Measurements from ENCODE around the gene CAMTA1.

CAMTA1 gene

DNA sequence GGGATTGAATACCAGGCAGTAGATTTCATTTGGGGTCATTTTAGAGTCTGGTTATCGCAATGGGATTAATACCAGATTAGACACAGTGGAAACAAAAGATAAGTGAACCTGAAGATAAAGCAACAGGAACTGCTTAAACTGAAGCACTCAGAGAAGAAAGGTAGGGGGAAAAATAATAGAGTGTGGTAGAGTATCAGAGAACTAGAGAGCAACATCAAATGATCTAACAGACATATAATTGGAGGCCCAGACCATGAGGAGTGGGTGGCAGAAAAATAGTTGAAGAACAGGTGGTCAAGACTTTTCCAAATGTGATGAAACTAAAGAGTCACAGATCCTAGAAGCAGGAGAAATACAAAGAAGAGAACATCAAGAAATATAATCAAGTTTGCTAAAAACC lies 484.3 kb downstream of the CAMTA1 start:
- DNase-seq = no peak

GRCh38 chr1:7274256-7274655 lies 489.0 kb downstream of the CAMTA1 start:
- no peak for DNase-seq

DNA sequence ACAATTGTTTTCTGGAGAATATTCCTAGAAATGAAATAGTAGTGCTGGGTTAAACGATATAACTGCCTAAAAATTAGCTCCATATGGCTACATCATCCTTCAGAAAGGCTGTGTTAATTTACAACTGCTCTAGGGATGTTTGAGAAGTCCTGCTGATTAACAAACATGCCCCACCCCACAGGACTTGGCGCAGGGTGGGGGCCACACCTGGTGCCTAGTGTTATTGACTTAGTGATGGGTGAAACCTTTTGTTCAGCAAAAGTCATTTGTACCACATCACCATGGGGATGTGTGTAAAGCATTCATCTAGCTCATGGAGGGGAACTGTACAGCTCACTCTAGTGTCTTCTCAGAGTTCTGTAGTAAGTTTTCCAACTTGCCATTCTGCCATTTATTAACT lies 492.8 kb downstream of the CAMTA1 start:
- peak; percentile 99 for DNase-seq

GRCh38 chr1:7278827-7279765 lies 493.8 kb downstream of the CAMTA1 start:
- DNase-seq = no peak

DNA sequence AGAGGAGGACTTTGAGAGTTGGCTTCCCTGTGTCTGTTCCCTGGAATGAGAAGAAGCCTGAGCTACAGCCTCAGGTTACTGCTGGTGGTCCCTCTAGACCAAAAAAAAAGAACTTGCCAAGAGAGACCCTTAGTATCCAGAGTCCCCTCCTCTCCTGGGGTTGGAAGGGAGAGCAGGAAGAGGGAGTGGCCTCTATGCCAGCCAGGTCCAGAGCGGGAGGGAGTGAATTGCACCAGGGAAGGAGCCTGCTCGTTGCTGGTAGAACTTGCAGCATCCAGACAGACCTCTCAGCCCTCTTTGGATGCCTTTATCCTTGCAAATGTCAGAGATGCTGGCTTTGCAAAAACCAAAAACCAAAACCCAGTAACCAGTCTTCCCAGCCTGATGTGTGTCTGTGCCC lies 494.5 kb downstream of the CAMTA1 start:
- DNase-seq = no peak

GRCh38 chr1:7280347-7280960 lies 495.2 kb downstream of the CAMTA1 start:
- no peak for DNase-seq

GRCh38 chr1:7281821-7282220 lies 496.6 kb downstream of the CAMTA1 start:
- DNase-seq = no peak

DNA sequence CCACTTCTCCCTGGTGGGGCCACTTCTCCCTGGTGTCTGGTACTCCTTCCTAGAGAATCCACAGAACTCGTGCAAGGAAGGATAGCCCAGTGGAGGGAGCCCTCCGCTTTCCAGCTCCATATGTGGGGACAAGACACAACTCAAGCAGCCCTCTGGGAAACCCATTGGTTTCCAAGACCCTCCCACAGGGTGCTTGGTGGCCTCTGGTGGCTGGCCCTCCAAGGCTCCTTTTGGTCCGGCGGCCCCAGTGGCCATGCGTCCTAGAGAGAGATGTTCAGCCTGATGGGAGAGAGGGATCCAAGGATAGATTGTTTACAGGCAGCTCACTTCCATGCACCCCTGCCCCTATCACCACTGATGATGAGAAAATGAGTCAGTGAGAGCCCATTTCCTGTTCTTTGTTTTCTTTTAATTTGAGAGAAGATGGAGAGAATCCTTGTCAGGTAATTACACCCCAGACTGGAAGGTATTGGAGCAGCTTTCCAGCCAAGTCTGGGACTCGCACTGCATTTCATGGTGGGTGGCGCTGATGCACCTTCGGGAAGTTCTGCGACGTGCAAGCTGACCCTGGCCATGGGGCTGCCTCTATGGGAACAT lies 499.7 kb downstream of the CAMTA1 start:
- no peak for DNase-seq

DNA sequence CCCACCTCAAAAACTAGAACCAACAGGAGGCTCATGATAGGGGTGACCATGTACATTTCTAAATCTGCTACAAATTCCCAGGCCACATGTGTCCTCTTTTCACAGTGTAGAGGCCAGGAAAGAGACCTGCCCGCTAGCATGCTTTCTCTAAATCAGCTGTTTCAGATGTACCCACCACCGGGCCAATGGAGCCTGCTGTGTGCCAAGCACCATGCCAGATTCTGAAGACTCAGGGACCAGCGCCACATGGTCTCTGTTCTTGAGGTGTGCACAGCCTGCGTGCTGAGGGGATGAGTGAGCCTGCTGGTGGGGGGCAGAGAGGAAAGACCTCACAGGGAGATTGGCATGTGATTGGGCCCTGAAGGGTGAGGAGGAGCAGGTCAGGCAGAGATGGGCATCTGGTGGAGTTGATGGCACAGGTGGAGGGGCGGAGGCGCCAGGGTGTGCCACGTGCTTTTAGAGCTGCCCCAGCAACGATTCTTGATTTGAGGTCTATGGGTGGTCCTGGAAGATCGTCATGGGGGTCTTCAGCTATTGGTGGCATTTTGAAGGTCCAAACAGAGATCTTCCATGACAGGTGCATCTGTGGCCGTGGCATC lies 500.7 kb downstream of the CAMTA1 start:
- DNase-seq = no peak

DNA sequence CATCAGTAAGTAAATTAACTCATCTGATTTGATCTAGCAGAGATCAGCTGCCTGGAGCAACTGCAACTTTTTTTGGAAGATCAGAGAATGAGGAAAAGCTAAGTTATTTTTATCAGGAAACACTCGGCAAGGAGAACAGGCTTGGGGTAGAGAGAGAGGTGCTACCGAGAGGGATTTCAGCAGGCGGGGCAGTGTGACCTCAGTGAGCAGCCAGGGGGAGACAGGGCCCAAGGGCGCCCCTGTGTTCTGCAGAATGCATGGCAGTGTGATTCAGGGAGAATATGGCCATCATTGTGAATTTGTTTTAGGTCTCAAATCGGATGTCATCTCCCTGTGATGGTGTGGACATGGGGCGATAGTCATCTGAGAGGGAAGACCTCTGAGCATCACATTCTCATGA lies 501.8 kb downstream of the CAMTA1 start:
- no peak for DNase-seq

- no peak for DNase-seq
Observed at GRCh38 chr1:7288992-7289391, 503.7 kb downstream of the CAMTA1 start.

DNA sequence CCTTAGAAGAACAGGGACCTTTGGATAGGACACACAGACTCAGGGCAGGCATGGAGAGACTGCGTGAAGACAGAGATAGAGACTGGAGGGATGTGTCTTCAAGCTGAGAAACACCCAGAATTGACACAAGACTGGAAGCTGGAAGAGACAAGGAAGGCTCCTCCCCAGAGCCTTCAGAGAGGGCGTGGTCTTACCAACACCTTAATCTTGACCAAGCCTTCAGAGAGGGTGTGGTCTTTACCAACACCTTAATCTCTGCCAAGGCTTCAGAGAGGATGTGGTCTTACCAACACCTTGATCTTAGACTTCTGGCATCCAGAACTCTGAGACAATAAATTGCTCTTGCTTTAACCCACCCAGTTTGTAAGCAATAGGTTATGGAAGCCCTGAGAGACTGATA lies 504.4 kb downstream of the CAMTA1 start:
- no peak for DNase-seq

DNA sequence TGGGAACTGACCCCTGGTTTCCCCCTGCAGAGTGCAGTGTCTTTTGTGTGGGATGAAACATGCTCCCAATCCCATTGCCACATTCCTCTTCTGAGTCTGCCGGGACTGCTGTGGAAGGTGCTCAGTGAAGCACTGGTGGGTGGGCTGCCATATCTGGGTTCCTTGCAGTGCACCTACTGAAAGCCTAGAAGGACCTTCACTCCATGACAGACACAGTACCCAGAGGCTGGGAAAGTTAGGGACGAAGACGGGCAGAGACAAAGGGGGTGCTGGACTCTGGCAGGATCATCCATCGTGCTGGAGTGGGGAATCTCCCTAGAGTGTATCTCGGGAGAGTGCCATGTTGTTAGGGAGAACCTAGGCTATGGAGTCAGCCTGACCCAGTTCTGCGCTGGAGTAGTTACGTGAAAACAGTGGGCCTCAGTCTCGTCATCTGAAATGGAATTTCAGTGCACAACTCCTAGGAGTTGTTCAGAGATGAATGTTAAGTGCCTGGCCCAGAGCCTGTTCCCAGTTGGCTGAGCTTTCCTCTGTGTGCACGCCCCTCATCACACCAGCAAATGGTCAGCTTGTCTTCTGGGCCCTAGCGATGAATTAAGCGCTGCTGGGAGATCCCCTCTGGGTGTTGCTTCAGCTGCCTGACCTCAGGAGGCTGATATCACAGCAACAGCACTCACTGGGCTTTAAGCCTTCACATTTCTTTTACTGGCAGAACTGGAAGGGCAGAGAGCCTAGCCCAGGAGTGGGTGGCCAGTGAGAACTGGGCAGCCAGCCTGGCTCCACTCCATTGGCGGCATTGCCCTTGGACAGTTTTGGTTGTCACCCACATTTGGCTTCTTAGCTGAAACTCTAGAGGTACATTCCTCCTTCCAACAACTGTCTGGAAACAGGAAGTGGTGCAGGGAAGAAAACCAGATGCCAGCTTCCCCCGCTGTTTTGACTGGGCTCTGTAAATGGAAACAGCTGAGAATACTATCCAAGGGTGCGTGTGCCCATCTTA lies 506.0 kb downstream of the CAMTA1 start:
- no peak for DNase-seq

DNA sequence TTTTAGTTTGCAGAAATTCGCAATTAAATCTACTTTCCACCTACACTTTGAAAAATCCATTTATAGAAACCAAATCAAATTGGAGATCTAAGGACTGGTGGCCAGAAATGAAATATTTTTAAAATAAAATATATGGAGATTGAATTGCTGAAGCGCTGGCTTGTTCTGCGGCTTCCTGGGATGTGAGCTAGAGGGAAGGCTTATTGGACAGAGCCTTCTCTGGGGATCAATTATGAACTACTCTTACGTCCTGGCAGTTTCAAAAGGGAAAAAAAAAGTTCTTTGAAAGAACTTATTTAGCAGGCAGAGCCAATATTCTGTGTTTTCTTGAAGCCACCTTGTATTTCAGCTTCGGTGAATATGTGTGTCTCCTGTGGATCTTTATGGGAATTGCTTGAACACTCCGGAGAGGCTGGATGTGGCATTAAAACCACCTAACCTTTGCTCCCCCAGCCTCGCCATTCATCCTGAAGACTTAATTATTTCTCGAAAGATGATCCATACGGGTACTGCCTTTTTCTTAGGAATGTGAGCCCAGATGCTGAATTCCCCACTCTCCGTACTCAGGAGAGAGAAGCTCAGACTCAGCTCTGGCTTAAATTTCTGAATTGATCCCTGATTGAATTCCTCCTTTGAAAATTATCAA lies 506.9 kb downstream of the CAMTA1 start:
- no peak for DNase-seq

DNA sequence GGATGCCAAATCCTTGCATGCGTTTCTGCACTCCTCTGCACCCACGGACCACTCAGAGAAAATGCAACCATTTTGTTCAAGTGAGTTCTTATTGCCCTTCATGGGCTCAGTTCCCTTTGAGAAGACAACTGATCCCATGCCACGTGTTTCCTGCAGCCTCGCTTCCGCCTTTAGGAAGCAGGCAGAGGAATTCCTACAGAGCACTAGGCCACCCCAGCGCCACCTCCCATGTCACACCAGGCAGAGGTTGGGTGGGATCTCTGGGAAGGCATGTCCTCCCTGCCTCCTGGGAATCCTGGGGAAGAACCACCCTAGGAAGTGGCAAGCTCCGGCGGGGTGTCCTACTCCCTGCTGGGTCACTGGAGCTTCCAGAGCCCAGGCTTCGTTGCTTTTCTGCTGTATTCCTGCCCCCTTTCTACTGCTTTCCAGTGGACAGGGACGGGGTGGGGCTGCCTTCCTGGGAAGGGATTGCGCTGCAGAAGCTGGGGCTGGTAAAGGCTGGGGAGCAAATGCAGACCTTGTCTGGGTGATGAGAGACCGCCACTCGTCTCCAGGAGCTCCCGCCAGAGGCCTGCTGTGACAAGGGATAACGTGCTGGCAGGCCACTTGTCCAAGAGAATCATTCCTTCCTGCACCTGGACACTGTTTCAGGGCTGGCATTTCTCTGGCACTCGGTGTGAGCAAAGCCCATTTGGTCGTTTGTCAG lies 507.6 kb downstream of the CAMTA1 start:
- DNase-seq = no peak

GRCh38 chr1:7293702-7294629 lies 508.7 kb downstream of the CAMTA1 start:
- no peak for DNase-seq

DNA sequence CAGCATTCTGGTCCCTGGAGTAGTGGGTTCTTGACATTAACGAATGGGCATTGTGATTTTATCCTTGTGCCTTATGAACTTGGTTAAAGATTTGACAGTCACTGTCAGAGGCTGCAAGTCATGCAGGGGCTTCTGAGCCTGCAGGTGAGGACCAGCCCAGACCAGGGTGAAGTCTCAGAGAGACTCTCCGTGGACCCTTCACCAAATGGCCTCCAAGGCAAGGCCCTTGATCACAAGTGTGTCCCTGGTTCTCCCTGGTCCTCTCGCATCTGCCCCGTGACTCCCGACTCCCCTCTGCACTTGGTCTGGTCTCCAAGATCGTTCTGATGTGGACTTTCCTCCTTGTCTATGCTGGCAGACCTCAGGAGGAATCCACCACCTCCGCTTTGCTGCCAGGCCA lies 509.4 kb downstream of the CAMTA1 start:
- no peak for DNase-seq

DNA sequence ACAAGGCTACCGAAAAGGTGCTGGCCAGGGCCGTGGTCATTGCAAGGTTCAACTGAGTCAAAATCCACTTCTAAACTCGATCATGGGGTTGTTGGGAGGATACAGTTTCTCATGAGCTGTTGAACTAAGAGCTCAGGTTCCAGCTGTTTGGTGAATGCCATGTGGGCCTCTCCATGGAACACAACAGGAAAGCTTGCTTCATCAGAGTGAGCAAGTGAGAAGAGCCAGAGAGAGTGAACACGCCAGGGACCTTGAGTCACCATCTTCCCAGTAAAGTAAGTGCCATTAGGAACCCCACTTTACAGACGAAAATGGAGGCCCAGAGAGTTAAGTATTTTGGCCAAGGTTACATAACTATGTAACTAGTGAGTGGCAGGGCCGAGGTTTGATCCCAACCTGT lies 510.7 kb downstream of the CAMTA1 start:
- no peak for DNase-seq

- no peak for DNase-seq
Observed at GRCh38 chr1:7296968-7297367, 511.7 kb downstream of the CAMTA1 start.

- DNase-seq = no peak
Observed at GRCh38 chr1:7298145-7298544, 512.9 kb downstream of the CAMTA1 start.
